GM20000 (cell line): ENCODE measurements around the gene DNER.

Source experiments
- DNase-seq: peaks from one replicate; pipeline ENCODE4 v3.0.0; 2012; ENCODE audit warnings: low spot score
- CTCF ChIP-seq: IDR thresholded peaks from 2 replicates; pipeline ENCODE4 v1.5.1; 2012; ENCODE audit warnings: mild to moderate bottlenecking, control low read depth; ENCODE audit errors: extremely low read depth, missing control alignments

DNER gene

GRCh38 chr2:229559986-229560385, 154.4 kb downstream of the DNER start:
- TF ChIP-seq CTCF: no peak
- no peak for DNase-seq

- DNase-seq: no peak
- no peak for TF ChIP-seq CTCF
Observed at GRCh38 chr2:229553091-229553490, 161.3 kb downstream of the DNER start.

GRCh38 chr2:229543176-229543873, 171.0 kb downstream of the DNER start:
- no peak for TF ChIP-seq CTCF

GRCh38 chr2:229539628-229540027, 174.7 kb downstream of the DNER start:
- no peak for TF ChIP-seq CTCF
- no peak for DNase-seq

More at GRCh38 chr2:229543176-229543873, 171.0 kb downstream of the DNER start:
- DNase-seq: no peak

- TF ChIP-seq CTCF: no peak
- DNase-seq: no peak
Observed at GRCh38 chr2:229531594-229531993, 182.8 kb downstream of the DNER start.

- no peak for TF ChIP-seq CTCF
- DNase-seq: no peak
Observed at GRCh38 chr2:229530434-229530833, 183.9 kb downstream of the DNER start.

- no peak for TF ChIP-seq CTCF
- no peak for DNase-seq
Observed at GRCh38 chr2:229528846-229529245, 185.5 kb downstream of the DNER start.
